ENCODE measurements around the gene ERGIC3.

ERGIC3 gene

GRCh38 chr20:35563834-35564233 is 22.0 kb downstream of the ERGIC3 start:
- no peak for DNase-seq

GRCh38 chr20:35564905-35565304 is 23.0 kb downstream of the ERGIC3 start:
- DNase-seq: no peak

GRCh38 chr20:35568645-35569044 is 26.8 kb downstream of the ERGIC3 start:
- no peak for DNase-seq

GRCh38 chr20:35571555-35571954 is 29.7 kb downstream of the ERGIC3 start:
- no peak for DNase-seq

- DNase-seq: no peak
Measured at GRCh38 chr20:35572838-35573237, 31.0 kb downstream of the ERGIC3 start.

- no peak for DNase-seq
Measured at GRCh38 chr20:35575958-35576357, 34.1 kb downstream of the ERGIC3 start.

- no peak for DNase-seq
Measured at GRCh38 chr20:35576816-35577215, 34.9 kb downstream of the ERGIC3 start.

- DNase-seq: no peak
Measured at GRCh38 chr20:35578469-35578868, 36.6 kb downstream of the ERGIC3 start.

- no peak for DNase-seq
Measured at GRCh38 chr20:35579196-35579595, 37.3 kb downstream of the ERGIC3 start.

GRCh38 chr20:35582131-35582530 is 40.3 kb downstream of the ERGIC3 start:
- no peak for DNase-seq

- DNase-seq: no peak
Measured at GRCh38 chr20:35582741-35583404, 41.0 kb downstream of the ERGIC3 start.

GRCh38 chr20:35583636-35584560 is 42.0 kb downstream of the ERGIC3 start:
- no peak for DNase-seq

- DNase-seq: no peak
Measured at GRCh38 chr20:35586751-35587425, 45.0 kb downstream of the ERGIC3 start.

- no peak for DNase-seq
Measured at GRCh38 chr20:35587436-35587835, 45.6 kb downstream of the ERGIC3 start.

- DNase-seq: no peak
Measured at GRCh38 chr20:35588397-35588796, 46.5 kb downstream of the ERGIC3 start.

- no peak for DNase-seq
Measured at GRCh38 chr20:35592339-35592974, 50.6 kb downstream of the ERGIC3 start.

- DNase-seq: no peak
Measured at GRCh38 chr20:35595456-35595855, 53.6 kb downstream of the ERGIC3 start.

- DNase-seq: no peak
Measured at GRCh38 chr20:35595901-35596300, 54.0 kb downstream of the ERGIC3 start.

- DNase-seq: no peak
Measured at GRCh38 chr20:35597186-35597585, 55.3 kb downstream of the ERGIC3 start.

GRCh38 chr20:35598476-35598875 is 56.6 kb downstream of the ERGIC3 start:
- DNase-seq: no peak

GRCh38 chr20:35598899-35599775 is 57.3 kb downstream of the ERGIC3 start:
- DNase-seq: peak; percentile 30

GRCh38 chr20:35599776-35600120 is 57.9 kb downstream of the ERGIC3 start:
- no peak for DNase-seq

All from NCI-H1092 treated with DMSO at 0.1 percent for 48 hours (cell line).